HG02571 (cell line): ENCODE data around the gene RCC2.

Experiments
- ATAC-seq: cut with Tn5 transposase; IDR thresholded peaks from one replicate; pipeline ENCODE4 v1.9.1; 2021; ENCODE audit warnings: mild to moderate bottlenecking, moderate library complexity; ENCODE audit not compliant: unreplicated experiment

Gene RCC2

DNA sequence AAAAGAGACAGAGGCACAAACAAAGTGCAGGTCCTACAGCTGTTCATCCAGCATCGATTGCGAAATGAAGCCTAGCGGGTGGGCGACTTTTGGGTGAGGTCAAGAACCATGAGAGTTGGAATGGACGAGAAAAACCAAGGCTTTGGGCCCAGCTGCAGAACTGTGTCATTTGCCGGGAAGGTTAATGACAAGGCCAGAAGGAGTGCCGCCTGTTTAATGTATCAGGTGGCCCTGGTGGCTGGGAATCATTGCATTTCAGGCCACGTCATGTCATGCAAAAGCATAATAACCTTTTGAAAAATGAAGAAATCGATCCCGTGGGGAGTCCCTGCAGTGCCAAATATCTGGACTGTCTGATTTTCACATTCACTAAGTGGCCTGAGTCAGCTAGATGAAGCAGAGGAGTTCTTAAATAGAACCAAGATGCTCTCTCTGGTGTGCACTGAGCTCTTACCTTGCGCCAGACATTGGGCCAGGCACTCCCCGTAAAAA, 8.1 kb upstream of the RCC2 start:
- ATAC-seq = no peak

DNA sequence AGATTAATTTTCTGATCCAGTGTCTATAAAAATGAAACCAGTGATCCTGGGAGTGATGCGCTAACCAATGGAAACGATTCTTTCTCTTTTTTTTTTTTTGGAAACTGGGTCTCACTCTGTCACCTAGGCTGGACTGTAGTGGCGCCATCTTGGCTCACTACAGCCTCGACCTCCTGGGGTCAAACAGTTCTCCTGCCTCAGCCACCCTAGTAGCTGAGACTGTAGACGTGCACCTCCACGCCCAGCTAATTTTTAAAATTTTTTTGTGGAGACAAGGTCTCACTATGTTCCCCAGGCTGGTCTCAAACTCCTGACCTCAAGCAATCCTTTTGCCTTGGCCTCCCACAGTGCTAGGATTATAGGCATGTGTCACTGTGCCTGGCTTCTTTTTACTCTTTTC, 3.4 kb upstream of the RCC2 start:
- no peak for ATAC-seq

DNA sequence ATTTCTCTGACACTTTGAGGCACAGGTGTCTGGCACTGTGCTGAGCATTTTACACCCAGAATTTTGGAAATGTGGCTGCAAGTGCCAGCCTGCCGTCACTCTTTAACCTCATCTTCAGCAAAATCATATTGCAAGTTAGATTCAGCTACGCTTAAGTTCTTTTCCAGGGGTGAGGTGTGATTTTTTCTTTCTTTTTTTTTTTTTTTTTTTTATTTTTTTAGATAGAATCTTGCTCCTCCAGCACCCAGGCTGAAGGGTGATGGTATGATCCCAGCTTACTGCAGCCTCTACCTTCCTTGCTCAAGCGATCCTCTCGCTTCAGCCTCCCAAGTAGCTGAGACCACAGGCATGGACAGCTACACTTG, 2.5 kb upstream of the RCC2 start:
- no peak for ATAC-seq

DNA sequence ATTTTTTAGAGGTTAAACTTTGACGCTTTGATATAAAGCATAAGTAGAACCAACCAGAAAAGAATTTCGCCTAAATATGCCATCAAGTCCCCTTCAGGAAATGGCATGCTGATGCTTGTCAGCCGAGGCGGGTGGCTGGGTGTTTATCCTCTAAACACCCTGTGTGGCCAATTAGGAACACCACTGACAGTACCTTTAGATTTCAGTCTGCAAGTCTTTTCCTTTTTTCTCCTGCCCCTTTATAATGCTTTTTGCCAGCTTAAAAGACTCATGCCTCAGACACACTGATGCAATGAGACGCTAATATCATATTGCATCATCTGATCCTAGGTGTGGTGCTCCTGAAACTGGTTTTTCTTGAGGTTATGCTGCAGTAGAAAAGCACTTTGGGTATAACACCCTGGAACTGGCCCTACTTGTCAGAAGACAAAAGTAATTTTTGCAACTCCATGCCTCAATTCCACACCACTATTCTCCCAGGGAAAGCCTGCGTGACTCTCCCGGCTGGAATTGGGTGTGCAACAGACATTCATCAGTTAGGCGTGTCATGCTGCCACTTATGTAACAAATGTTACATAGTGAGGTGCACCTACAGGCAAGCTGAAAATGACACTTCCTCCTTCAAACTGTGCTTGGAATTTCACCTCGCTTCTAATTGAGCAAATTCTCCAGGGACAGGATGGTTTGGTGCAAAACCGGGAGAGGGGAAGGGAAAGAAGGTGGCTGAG, 2.0 kb upstream of the RCC2 start:
- no peak for ATAC-seq

DNA sequence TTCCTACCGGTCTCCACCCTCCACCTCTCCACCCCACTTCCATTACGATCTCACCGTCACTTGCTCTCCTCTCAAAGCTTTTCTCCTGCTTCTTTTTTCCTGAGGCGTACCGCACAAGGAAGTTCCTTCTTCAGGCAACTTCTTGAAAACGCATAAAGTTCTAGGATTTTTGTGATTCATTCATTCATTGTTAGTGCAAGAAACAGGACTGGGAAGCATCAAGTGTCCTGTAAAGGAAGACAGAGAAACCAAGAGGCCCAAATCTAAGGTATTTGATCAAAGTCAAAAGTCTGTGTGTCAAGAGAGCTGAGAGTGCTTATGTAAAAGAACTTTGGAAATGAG, 1.3 kb upstream of the RCC2 start:
- no peak for ATAC-seq

DNA sequence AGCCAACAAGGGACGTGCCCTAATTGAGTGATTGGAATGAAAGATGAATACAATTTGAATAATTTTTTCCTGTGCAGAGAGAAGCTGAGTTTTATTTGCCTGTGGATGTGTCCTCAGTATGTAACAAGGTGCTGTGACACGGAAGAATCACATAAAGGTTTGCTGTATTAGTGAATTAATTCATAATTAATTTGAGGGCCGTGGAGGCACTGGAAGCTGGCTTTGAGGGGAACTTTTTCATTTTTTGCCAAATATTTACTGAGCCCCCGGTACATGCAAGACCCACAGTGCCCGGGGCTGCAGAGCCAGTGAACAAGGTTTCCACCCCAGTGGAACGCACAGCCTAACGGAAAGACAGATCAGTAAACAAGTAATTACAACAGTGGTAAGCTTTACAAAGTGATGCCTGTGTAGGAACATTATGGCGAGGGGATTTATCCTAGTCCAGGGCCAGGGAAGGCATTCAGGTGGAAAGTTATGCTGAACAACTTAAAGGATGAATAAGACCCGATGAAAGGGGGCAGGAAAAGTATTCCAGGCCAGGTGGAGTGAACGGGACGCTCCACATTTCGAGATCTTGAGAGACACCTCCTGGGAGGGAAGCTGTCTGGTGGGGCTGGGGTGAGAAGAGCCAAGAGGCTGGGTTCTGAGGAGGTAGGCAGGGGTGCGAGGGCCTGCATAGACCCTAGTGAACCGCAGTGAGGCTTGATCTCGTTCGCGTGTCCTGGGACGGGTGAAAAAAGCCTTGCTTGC, 773 bp upstream of the RCC2 start:
- no peak for ATAC-seq

DNA sequence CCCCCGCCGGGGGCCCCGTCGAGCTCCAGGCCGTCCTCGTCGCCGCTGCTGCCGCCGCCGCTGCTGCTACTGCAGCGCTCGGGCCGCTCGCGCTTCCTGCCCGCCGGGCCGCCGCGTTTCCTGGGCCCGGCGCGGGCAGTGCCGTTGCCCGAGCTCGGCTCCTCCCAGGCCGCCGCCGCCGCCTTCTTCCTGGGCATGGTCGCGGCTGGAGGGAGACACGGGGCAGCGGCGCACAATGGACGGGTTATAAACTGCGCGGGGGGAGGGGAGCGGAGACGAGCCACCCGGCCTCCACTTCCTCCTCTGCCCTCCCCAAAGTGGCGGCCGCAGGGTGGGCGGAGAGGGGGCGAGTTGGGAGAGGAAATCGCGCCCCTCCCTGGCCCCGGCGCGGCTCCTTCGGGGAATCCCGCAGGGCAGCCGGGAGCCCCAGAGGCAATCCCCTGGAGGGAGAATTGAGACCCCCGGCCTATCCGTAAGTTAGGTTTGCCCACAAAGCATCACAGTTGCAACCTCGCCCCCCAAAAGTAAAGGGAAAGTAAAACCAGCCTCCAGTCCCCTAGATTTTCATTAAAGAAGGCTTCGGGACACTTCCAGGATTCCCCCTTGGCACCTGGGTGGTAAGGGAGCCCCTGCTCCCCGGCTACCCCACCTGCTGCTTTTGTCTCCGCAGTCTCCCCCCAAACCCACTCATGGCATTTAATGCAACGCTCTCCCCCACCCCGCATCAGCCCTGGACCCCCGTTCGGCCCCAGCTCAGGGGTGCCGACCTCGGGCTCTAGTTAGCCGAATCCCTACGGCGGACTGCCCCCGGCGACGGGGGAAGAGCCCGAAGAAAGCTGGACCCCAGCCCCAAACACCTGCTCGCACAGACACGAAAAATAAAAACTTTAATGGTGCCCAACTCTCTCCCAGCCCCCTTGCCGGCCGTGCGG, 893 bp downstream of the RCC2 start:
- peak; percentile 14 for ATAC-seq

DNA sequence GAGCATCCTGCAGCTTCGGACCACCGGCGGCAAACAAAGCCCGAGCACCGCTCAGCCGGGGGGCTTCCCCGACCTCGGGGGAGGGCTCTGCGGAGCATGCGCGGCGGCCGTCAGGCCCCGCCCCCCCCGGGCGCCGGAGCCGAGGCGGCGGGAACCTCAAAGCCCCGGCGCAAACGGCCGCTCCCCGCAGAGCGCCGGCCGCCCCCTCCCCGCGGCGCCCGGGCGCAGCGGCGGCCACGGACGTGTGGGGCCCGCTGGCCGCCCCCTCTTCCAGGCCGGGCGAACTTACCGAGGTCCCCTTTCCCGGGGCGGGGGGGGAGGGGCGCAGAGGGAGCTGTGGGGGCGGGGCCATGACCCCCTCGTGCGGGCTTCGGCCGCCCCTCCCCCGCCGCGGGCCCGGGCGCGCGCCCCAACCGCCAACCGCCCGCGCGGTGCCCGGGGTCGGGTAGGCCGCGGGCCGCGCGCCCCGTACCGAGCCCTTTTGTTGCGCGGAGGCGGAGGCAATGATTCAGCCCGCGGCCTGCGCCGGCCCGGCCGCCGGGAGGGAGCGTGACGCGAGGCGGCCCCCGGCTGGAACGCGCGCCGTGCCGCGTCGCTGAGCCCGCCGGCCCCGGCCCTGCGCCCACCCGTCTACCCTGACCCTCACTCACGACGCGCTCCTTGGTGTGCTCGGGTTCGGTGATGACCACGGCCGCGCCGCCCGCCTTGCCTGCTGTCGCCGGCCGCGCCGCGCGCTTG, 1.7 kb downstream of the RCC2 start:
- ATAC-seq = peak; percentile 40

DNA sequence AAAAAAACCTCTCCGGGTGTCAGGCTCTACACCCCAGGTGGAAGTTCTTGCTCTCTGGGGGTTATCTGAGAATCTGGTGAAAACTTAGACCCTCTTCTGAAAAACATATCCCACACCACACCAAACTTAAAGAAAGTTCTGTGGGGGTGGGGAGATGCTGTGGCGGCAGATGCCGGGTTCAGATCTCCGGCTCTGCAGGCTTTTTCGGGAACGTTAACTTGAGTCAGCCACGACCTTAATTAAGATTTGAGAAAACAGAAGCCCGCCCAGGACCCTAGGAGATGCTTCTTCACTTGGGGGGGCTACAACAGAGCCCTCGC, 2.3 kb downstream of the RCC2 start:
- ATAC-seq = no peak

DNA sequence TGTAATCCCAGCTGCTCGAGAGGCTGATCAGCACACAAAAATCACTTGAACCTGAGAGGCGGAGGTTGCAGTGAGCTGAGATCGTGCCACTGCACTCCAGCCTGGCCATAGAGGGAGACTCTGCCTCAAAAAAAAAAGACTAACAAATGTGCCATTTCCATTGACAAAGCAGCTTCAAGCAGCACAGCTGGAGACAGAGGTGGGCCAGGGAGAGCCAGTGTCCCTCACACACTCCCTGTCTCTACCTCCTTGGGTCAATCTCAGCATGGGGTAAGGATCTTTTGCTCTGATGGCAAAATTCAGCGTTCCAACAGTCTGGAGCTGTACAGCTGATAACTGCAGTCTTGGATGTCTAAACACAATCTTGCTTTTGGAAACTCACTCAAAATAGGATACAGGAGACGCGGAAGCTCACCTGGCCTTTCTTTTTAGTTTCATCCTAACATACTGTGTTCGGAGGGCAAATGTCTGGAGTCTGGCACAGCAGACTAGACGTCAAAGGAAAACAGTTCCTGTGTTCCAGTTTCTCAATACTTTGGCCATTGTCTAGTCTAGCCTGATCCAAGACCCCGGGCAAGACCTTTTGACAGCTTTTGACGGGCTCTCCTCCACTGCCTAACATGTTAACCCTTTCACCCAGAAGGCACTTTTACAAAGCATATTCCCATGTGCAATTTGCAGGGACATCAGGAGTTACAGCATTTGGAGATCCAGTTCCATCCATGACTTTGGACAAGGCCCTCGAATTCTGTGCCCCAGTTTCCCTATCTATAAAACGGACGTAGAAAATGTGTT, 2.9 kb downstream of the RCC2 start:
- no peak for ATAC-seq

DNA sequence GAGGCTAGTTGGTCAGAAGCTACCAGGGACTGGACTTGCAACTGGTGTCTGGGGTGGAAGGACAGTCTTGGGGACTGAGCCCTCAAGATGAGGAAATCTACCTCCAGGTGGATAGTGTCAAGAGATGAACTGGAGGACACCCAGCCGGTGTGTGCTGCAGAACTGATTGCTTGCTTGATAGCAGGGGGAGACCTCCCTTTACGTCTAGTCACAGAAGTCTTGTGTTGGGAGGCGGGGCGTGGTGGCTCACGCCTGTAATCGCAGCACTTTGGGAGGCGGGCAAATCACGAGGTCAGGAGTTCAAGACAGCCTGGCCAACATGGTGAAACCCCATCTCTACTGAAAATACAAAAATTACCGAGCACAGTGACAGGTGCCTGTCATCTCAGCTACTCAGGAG, 4.9 kb downstream of the RCC2 start:
- no peak for ATAC-seq

DNA sequence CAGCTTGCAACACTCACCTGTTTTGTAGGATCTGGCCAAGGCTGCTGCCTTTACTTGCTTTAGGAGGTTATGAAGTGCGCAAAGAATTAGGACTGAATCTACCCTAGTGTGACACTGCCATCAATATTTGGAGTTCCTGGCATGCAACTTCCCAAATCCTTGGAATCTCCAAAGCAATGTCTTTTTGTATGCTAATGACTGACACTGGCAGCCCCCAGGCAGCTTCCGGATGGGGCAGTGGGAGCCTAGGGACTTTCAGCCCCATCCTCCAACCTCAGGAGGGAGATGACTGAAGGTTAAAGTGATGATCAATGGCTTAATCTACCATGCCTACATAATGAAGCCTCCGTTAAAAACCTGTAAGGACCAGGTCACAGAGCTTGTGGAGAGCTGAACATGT, 5.5 kb downstream of the RCC2 start:
- ATAC-seq = no peak

DNA sequence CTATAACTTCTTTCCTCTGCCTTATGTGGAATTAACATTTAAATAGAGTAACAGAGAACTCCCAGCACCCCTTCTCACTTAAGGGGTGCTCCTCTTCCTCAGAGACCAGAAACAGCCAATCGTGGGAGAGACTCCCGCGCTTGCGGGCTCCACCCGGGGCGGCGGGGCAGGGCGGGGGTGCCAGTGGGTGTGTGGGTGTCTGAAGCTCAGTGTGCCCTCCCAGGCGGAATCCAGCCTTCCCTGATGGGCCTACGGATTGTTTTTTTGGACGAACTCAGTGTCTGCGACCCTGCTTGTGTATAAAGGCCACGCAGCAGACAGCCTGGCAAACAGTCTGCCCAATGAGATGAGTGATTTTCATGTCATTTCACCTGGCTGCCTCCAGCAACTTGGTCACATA, 6.2 kb downstream of the RCC2 start:
- ATAC-seq = no peak

DNA sequence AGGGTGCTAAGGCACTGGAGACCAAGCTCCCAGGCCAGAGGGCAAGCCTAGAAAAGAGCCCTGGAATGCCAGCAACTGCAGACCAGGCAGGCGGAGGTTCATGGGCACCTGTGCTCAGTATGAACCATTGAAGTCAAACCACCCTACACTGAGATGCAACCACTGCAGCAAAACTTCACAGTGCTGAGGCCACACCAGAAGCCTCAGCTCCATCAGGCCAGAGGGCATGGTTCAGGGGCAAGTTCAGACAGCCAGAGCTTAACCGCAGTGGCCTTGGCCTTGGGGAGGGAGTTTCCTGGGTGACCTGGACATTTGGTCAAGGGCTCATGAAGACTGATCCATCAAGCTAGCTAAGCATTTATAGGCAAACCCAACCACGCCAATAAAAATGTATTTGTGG, 7.1 kb downstream of the RCC2 start:
- ATAC-seq = no peak

DNA sequence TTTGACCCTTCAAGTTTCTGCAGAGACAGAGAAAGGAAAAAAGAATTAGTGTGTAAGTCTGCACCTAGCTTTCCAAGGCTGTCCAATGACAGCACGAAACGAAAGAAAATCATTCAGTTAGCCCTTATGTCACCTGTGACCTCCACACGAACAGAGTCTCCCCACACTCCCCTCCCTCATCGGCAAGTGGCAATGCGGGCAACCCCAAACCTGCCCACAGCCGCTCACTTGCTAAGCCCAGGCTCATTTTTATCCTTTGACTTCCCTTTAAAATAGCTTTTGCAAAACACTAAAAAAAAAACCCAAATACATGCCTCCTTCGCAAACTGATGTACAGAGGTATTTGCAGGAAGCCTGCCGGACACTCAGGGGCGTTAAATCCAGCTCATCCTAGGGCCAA, 10.3 kb downstream of the RCC2 start:
- no peak for ATAC-seq

DNA sequence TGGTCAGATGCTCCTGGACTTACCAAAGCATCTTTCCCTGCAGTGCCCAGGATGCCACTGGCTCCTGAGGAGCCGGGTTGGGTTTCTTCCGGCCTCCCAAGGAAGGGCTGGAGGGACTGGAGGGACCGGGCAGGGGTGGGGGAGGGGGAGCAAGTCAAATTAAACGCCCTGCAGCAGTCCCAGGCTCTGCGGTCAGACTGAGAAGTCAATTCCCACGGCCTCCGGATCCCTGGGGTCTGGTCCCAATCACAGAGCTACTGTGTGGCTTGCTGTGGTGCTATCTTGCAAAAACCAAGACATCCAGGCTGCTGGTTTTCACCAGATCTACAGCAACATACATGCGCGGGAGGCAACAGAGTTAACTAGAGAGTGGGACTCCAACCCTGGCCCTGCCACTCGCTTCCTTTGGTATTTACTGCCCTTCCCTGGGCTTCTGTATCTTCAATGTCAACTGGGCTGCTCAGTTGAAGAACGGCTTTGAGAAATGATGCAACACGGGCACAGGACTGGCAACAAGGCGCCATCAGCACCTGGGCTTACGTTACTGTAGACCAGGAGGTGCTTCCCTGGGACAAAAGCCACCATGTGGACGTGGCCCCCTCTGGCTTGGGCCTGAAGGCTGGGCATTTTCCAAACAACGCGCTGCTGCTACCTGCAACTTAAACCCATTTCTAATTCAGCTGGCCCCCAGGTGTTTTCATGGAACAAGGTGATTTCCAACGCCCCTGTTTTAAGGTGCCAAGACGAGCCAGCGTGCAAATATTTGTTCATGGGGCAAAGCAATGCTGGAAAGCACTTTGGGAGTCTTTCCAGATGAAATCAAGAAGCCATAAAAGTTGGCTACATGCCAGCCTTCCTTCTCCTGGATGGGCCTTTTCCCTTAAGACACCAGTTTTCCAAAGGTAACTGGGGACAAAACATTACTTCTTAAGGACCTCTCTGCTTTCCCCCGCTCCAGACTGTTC, 11.5 kb downstream of the RCC2 start:
- ATAC-seq = no peak

DNA sequence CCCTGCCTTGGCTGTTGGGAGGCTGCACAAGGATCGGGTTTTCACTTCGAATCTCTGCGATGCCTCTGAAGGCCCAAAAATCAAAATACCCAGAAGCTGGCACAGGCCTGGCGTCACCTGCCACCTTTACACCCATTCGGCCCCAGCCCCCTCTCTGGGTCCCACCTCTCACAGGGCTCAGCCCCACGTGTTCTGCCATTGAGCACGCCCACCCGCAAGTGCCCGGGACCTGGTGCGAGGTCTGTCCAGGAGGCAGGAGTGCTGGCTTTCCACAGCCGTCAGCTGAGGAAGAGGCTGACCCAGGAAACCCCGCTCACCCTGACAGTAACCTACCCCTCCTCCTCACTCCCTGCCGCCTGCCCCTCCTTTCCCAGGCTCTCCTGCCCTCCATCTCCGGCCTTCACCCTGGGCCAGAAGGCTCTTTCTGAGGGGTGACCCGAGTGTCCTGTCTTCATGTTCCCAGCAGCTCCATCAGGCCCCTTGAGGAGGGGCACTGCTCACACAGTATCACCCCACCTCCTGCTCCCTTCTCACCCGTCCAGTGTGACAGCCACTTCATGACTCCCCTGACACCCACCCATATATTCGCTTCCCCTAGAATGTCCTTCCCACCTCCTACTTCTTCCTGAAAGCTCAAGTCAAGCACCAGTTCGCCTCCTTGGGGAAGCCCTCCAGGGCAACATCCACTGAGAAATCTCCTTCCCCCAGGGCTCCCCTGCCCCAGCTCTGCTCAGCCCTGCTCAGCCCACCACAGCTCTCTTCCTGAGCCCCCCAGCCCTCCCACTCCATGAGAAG, 13.5 kb downstream of the RCC2 start:
- ATAC-seq = no peak

DNA sequence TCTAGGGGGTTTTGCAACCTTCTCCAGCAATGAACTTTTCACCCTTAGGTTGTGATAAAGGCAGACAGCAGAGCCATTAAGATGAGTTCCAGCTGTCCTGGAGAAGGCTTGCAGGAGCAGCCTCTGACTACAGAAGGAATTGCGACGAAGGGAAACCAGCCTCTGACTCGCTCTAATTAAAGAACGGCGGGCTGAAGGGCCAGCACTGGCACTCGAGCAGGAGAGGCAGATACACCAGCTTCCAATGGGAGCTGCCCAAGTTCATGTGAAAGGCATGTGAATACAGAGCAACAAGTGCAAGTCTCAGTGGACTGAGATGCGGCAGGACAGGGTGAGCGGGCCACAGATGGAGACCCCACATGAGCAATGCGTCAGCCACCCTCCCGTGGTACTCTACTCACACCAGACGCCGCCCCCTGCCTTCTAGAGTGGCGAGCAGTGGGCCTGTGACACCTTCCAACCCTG, 15.7 kb downstream of the RCC2 start:
- no peak for ATAC-seq
